PC-9 (cell line): ENCODE measurements around the gene SYMPK. TPM values are rescaled to one million over a fixed set of nuclear protein-coding genes. Genes with fewer than 3 reads are reported as not detected.

Source experiments
- BruUV-seq: library from RNA; stranded (reverse); fragments of 400-500 nt; replicated peaks from 2 replicates; lab custom pipeline; 2021; lab: Mats Ljungman, UMichigan
- CTCF ChIA-PET: fragments of 300-600 bp; sonication (Branson Sonifier 250); formaldehyde crosslinking; loops from one replicate; lab custom pipeline; 2022; ENCODE audit warnings: antibody characterized with exemption; lab: Charles Lee
- POLR2A ChIA-PET: fragments of 300-600 bp; sonication (Branson Sonifier 250); formaldehyde crosslinking; loops from one replicate; lab custom pipeline; 2022; ENCODE audit warnings: antibody characterized with exemption; ENCODE audit not compliant: unreplicated experiment; lab: Charles Lee
- DNase-seq, 2 experiments: peaks; one replicate each; pipeline versions ENCODE4 v3.0.0 to v3.0.0-alpha.2; 2015 to 2022; ENCODE audit warnings: mixed read lengths in 1 of 2
- H2AFZ ChIP-seq: fragments of 200-600 bp; sonication (generic); 2 replicates; pipeline ENCODE4 v1.8.1; 2017; ENCODE audit warnings: antibody characterized with exemption
- H3F3A ChIP-seq: fragments of 200-600 bp; sonication (generic); 2 replicates; pipeline ENCODE4 v1.8.1; 2017; ENCODE audit warnings: antibody characterized with exemption, mild to moderate bottlenecking, low read depth; ENCODE audit not compliant: insufficient read depth
- H3K27ac ChIP-seq: fragments of 200-600 bp; sonication (generic); 2 replicates; pipeline ENCODE4 v1.6.1; 2016; ENCODE audit warnings: mixed run types
- H3K27me3 ChIP-seq: fragments of 200-600 bp; sonication (generic); 2 replicates; pipeline ENCODE4 v1.6.1; 2016; ENCODE audit warnings: low read depth, mixed run types; ENCODE audit not compliant: insufficient read depth
- H3K36me3 ChIP-seq: fragments of 200-600 bp; sonication (generic); 2 replicates; pipeline ENCODE4 v1.6.1; 2016; ENCODE audit warnings: low read depth, mixed run types
- H3K4me1 ChIP-seq: fragments of 200-600 bp; sonication (generic); replicated peaks from 2 replicates; pipeline ENCODE4 v1.6.1; 2016; ENCODE audit warnings: mixed run types; ENCODE audit not compliant: insufficient read depth
- H3K4me2 ChIP-seq: fragments of 200-600 bp; sonication (generic); 2 replicates; pipeline ENCODE4 v1.6.1; 2017; ENCODE audit warnings: mixed run types
- H3K4me3 ChIP-seq: fragments of 200-600 bp; sonication (generic); 2 replicates; pipeline ENCODE4 v1.6.1; 2016; ENCODE audit warnings: mixed run types
- H3K79me2 ChIP-seq: fragments of 200-600 bp; sonication (generic); 2 replicates; pipeline ENCODE4 v1.6.1; 2017; ENCODE audit warnings: low read depth, mixed run types
- H3K9me2 ChIP-seq: fragments of 200-600 bp; sonication (generic); 2 replicates; pipeline ENCODE4 v1.8.1; 2017; ENCODE audit warnings: mild to moderate bottlenecking; ENCODE audit not compliant: insufficient read depth
- H3K9me3 ChIP-seq: fragments of 200-600 bp; sonication (generic); 2 replicates; pipeline ENCODE4 v1.8.1; 2016; ENCODE audit warnings: low read depth; ENCODE audit not compliant: insufficient read depth
- H4K20me1 ChIP-seq: fragments of 200-600 bp; sonication (generic); 2 replicates; pipeline ENCODE4 v1.8.1; 2017; ENCODE audit not compliant: insufficient read depth
- EZH2 ChIP-seq: fragments of 200-600 bp; sonication (generic); IDR thresholded peaks from 2 replicates; pipeline ENCODE4 v1.8.0; 2017; ENCODE audit warnings: antibody characterized with exemption, low read depth
- intact Hi-C: fragments of 100-400 bp; cut with micrococcal nuclease; formaldehyde crosslinking; loops from one replicate; pipeline ENCODE4 v1.10.0; 2022; ENCODE audit not compliant: unreplicated experiment
- total RNA-seq: library from RNA; stranded (reverse); gene quantifications from 2 replicates; pipeline ENCODE4 v1.2.3, GENCODE V29; 2021
- TF ChIP-seq, protein P1 (sequence below): fragments of 200-600 bp; sonication (generic); conservative IDR thresholded peaks from 2 replicates; pipeline ENCODE4 v1.6.1; 2017; ENCODE audit warnings: mixed run types, antibody characterized with exemption, mild to moderate bottlenecking, moderate library complexity

SYMPK gene
- total RNA-seq, 1 experiment from 2014 or later = 85.5 TPM

DNA sequence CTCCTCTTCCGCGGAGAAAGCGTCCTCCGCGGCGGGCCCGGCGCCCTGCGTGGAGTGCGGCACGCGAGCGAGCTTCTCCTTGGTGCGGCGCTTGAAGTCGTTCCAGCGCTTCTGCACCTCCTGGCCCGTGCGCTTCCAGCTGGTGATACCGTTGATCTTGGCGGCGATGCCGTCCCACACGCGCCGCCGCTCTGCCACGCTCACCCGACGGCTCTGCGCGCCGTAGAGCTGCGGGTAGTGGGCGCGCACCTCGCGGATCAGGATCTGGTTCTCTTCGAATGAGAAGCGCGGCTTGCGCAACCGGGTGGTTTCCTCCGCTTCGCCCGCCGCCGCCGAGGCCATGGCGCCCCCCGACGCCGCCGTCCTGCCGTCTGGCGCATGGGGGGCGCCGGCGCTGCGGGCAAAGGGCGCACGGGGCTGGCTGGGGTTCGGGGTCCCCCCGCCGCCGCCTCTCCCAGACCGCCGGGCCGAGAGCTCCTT lies 38.5 kb upstream of the SYMPK start:
- Histone ChIP-seq H3F3A (peaks cover 39% of the 10 kb centered on the region), H3K27ac (no peak overlapping the region), H3K4me1 (peaks cover 27% of the 10 kb centered on the region), H3K4me3 (peak overlapping the region; percentile 95; the same call in 1 of the 2 replicates), H3K36me3 (peaks cover 16% of the 10 kb centered on the region; the same call in 1 of the 2 replicates), H3K79me2 (peaks cover 17% of the 10 kb centered on the region), H4K20me1 (no peaks in the 10 kb centered on the region), H3K27me3 (no peaks in the 10 kb centered on the region), H2AFZ (peak overlapping the region; percentile 97; the same call in 1 of the 2 replicates), H3K4me2 (peak overlapping the region; percentile 99), H3K9me3 (no peaks in the 10 kb centered on the region), H3K9me2 (no peaks in the 10 kb centered on the region)
- ChIA-PET POLR2A (interaction anchor here (0.6 kb wide), 1 partner anchor 154 kb away, joined by 3 read pairs; no protein-coding TSS in a partner anchor), CTCF (interaction anchor here (0.7 to 1.2 kb wide), 3 partner anchors 89 to 119 kb away, joined by 7 to 15 read pairs (median 13); partner anchors contain the start of gene DMPK)
- no peak for DNase-seq
- intact Hi-C loops = no loop called here
- TF ChIP-seq EZH2 = no peak
- TF ChIP-seq, protein P1, sequence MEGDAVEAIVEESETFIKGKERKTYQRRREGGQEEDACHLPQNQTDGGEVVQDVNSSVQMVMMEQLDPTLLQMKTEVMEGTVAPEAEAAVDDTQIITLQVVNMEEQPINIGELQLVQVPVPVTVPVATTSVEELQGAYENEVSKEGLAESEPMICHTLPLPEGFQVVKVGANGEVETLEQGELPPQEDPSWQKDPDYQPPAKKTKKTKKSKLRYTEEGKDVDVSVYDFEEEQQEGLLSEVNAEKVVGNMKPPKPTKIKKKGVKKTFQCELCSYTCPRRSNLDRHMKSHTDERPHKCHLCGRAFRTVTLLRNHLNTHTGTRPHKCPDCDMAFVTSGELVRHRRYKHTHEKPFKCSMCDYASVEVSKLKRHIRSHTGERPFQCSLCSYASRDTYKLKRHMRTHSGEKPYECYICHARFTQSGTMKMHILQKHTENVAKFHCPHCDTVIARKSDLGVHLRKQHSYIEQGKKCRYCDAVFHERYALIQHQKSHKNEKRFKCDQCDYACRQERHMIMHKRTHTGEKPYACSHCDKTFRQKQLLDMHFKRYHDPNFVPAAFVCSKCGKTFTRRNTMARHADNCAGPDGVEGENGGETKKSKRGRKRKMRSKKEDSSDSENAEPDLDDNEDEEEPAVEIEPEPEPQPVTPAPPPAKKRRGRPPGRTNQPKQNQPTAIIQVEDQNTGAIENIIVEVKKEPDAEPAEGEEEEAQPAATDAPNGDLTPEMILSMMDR = no peak
- no TSS peak for BruUV-seq

DNA sequence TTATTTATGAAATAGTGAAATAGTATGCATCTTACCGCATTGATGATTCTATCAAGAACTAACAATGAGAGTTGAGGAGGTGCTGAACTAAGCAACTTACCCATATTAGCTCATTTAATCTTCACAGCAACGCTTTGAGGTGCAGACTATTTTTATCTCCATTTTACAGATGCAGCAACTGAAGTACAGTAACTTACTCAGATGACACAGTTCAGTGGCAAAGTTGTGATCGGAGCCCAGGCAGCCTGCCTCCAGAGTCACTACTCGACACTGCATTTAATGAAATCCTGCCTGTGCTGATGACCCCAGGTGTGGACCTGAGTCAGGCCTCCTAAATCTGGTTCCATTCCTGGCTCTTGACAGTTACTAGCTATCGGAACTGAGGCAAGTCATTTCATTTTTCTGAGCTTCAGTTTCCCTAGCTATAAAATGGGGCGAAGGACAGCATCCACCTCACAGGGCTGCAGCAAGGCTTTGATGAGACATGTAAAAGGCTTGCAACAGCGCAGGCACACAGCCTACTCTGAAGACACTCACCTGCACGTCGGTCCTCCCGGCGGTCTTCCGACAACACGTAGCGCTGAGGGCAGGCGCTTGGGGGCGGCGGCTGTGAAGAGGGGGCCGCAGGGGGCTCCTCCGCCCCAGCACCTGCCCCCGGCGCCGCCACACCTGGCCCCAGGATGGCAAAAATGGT lies 37.9 kb upstream of the SYMPK start:
- H3K4me2 ChIP-seq = peak overlapping the region; percentile 99
- no peaks in the 10 kb centered on the region for H3K9me3 ChIP-seq
- no peak overlapping the region for H3K27ac ChIP-seq
- ChIA-PET POLR2A (interaction anchor here (0.7 kb wide), 1 partner anchor 13 kb away, joined by 3 read pairs; no protein-coding TSS in a partner anchor), CTCF (interaction anchor here (0.7 kb wide), 2 partner anchors 89 to 108 kb away, joined by 13 to 15 read pairs; no protein-coding TSS in a partner anchor)
- DNase-seq = no peak
- peaks cover 21% of the 10 kb centered on the region for H3K4me1 ChIP-seq
- H2AFZ ChIP-seq = no peak overlapping the region
- no peak for TF ChIP-seq EZH2
- TF ChIP-seq, protein P1 = no peak
- no peaks in the 10 kb centered on the region for H4K20me1 ChIP-seq
- H3K9me2 ChIP-seq = no peaks in the 10 kb centered on the region
- peaks cover 16% of the 10 kb centered on the region; the same call in 1 of the 2 replicates for H3K36me3 ChIP-seq
- no peaks in the 10 kb centered on the region for H3K27me3 ChIP-seq
- intact Hi-C loops = no loop called here
- no peak overlapping the region for H3K4me3 ChIP-seq
- peaks cover 33% of the 10 kb centered on the region for H3F3A ChIP-seq
- TSS peak; percentile 31 for BruUV-seq
- H3K79me2 ChIP-seq = peaks cover 17% of the 10 kb centered on the region

DNA sequence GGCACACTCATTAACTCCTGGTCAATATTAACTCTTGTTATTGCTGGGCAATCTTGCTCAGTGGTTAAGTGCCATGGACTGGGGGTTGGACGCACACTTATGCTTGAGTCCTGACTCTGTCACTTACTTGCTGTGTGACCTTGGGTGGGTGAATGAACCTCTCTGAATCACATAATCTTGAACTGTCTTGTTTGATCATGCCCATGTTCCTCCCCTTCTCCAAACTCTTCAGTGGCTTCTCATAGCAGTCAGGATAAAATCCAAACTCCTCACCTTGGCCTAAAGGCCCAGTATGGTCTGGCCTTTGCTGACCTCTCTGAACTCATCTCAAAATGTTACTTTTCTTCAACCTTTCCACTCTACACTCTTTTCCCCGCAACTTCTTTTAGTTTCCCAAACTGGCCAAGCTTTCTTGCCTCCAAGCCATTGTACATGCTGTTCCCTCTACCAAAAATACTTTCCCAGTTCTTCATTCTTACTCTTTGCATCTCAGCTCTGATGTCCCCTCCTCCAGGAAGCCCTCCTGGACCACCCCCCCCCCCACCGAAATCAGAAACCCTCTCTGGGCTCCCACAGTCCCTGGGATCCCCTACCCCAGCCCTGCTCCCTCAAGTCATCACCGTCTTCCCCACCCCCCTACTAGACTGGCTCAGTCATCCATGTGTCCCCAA lies 37.1 kb upstream of the SYMPK start:
- no peak for TF ChIP-seq EZH2
- TF ChIP-seq, protein P1 = no peak
- peaks cover 16% of the 10 kb centered on the region; the same call in 1 of the 2 replicates for H3K36me3 ChIP-seq
- intact Hi-C loops = no loop called here
- BruUV-seq = no TSS peak
- H3K9me2 ChIP-seq = no peaks in the 10 kb centered on the region
- H3K27ac ChIP-seq = no peak overlapping the region
- H3K4me3 ChIP-seq = no peak overlapping the region
- CTCF ChIA-PET = interaction anchor here (0.5 kb wide), 1 partner anchor 258 kb away, joined by 9 read pairs; no protein-coding TSS in a partner anchor
- no peaks in the 10 kb centered on the region for H3K9me3 ChIP-seq
- H3K27me3 ChIP-seq = no peaks in the 10 kb centered on the region
- POLR2A ChIA-PET = interaction anchor here (0.7 kb wide), 1 partner anchor 14 kb away, joined by 3 read pairs; no protein-coding TSS in a partner anchor
- no peak for DNase-seq
- H4K20me1 ChIP-seq = no peaks in the 10 kb centered on the region
- H3K79me2 ChIP-seq = peaks cover 17% of the 10 kb centered on the region
- peaks cover 29% of the 10 kb centered on the region for H3F3A ChIP-seq
- peak overlapping the region; percentile 99; the same call in 1 of the 2 replicates for H3K4me2 ChIP-seq
- peaks cover 17% of the 10 kb centered on the region for H3K4me1 ChIP-seq
- H2AFZ ChIP-seq = no peak overlapping the region
